Measurements from ENCODE around the gene OLFML3.

Gene OLFML3

DNA sequence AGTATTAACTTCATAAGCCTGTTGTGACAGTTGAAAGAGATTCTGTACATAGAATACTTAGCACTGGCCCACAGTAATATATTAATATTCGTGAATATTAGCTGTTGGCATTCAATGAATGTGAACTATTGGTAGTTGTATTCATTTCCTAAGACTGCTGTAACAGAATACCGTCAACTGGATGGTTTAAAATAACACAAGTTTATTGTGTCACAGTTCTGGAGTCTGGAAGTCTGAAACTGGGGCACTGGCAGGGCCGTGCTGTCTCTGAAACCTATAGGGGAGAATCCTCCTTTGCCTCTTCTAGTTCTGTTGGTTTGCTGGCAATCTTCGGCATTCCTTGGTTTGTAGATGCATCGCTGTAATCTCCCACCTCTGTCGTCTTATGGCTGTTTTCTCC lies 47.5 kb downstream of the OLFML3 start:
- no peak for DNase-seq (ENCODE audit: low read depth)
